ENCODE results near the gene SCRN2. TPM values are rescaled to one million over a fixed set of nuclear protein-coding genes. Genes with fewer than 3 reads are reported as not detected.

Gene SCRN2
- total RNA-seq, 1 experiment from 2014 or later: 39.5 TPM

DNA sequence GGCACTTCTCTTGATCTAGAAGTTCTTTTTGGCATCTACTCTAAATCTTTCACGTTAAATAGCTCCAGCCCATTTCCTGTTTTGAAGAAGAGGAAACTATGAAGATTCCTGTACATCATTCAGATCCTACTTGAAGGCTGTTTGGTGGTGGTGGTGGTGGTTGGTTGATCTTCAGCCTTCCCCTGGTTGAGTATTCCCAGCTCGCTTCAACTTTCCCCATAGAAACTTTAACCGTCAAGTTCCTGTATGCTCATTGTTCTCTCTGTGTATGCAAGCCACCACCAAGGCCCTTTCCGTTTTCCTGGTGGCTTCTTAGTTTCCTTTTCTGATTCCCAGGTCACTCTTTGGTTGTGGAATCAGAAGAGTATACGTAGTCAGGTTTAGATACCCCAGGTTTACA is 6.3 kb downstream of the SCRN2 start:
- no peak overlapping the region for H3K27ac ChIP-seq
- DNase-seq (ENCODE audit: low read depth in 1 of 2, low spot score in 2 of 2): no peak
- H3K27me3 ChIP-seq (replicated peaks): no peaks in the 10 kb centered on the region
- H3K4me1 ChIP-seq (replicated peaks): peaks cover 16% of the 10 kb centered on the region
- no peaks in the 10 kb centered on the region for H3K9me3 ChIP-seq (replicated peaks)
- peaks cover 25% of the 10 kb centered on the region for H3K36me3 ChIP-seq
- H3K4me3 ChIP-seq: no peak overlapping the region

DNA sequence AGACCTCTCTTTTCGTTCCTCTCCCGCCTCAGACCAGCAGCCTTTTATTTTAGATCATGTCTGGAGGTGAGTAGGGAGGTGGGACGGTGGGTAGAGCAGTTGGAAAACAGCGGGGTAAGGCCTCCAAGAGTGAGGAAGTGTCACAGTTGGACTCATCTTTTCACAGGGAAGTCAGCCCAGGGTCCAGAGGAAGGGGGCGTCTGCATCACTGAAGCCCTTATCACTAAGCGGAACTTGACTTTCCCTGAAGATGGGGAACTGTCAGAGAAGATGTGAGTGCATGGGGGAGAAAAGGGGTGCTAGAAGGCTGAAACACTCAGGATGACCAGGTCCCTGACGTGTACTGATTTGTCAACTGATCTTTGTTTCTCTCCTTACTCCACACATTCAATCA is 9.1 kb downstream of the SCRN2 start:
- H3K27ac ChIP-seq: no peak overlapping the region
- no peaks in the 10 kb centered on the region for H3K27me3 ChIP-seq (replicated peaks)
- no peaks in the 10 kb centered on the region for H3K9me3 ChIP-seq (replicated peaks)
- H3K36me3 ChIP-seq: peaks cover 23% of the 10 kb centered on the region
- H3K4me3 ChIP-seq: peak overlapping the region; percentile 63
- no peak for DNase-seq (ENCODE audit: low read depth in 1 of 2, low spot score in 2 of 2)
- peaks cover 21% of the 10 kb centered on the region for H3K4me1 ChIP-seq (replicated peaks)

DNA sequence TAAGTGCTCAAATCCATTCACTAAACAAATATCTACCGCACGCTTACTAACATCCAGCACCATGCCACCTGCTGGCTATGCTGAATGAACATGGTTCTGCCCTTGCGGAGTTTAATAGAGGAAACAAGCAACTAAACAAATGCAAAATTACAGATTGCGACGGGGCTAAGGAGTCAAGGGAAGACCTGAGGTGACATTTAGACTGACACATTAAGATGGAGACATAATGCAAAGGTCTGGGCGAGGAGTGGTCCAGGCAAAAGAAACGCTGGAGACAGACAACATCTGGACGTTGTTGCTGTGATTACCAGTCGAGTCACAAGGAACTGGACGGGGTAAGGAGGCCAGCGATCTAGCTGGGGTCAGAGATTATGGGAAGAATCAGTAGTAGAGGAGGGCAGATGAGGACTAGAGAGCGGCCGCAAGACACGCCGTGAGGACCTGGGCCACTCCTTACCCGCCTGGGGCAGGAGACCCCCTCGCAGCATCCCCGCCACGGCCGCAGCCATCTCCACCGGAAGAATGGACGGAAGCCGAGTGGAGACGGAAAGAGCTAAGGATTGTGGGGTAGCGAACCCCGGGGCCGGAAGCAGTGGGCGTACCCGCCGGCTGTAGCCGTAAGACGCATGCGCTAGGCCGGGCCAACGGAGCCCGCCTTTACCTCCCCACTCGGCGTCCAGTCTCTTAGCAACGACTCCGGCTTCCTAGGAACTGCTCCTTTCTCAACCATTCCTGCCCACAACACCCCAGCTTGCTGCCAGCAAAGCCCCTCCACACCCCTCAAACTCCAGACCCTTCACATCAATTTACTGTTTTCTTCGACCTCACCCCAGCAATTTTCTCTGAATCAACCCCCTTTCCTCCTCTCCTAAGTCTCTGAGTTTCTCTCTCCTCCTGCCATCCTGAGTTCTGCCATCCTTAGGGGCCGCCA is 9.8 kb downstream of the SCRN2 start, which contains the start of the genes LRRC46 and MRPL10:
Gene LRRC46, plus strand, starts transcription at position 668 of the 931 bp plus-strand sequence. CDS start 320 bp downstream, outside the sequence.
Gene MRPL10, minus strand, starts transcription at position 539 of the 931 bp plus-strand sequence. Its CDS starts 30 bp downstream, at position 509.
- no peaks in the 10 kb centered on the region for H3K27me3 ChIP-seq (replicated peaks)
- H3K9me3 ChIP-seq (replicated peaks): no peaks in the 10 kb centered on the region
- DNase-seq (ENCODE audit: low read depth in 1 of 2, low spot score in 2 of 2): peak; percentile 93 to 96
- H3K4me1 ChIP-seq (replicated peaks): peaks cover 21% of the 10 kb centered on the region
- H3K4me3 ChIP-seq: peak within 1 kb of the TSS; percentile 63
- peak within 1 kb of the TSS; percentile 74 for H3K27ac ChIP-seq
- peaks cover 27% of the 10 kb centered on the region for H3K36me3 ChIP-seq

DNA sequence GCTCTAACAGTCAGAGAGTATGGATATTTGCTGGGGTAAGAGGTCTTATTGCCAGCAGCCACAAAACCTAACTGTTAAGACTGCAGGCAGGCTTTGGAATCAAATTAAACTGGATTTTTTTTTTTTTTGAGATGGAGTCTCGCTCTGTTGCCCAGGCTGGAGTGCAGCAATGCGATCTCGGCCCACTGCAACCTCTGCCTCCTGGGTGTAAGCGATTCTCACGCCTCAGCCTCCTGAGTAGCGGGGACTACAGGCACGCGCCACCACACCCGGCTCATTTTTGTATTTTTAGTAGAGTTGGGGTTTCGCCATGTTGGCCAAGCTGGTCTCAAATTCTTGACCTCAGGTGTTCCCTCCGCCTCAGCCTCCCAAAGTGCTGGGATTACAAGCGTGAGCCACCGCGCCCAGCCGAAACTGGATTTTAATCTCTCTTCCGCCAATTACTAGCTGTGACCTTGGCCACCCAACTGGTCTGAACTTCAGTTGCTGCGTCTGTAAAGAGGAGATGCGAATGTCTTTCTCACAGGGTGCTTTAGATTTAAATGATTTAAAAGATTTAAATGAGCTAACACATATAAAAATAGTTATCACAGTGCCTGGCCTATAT is 10.6 kb downstream of the SCRN2 start:
- H3K4me1 ChIP-seq (replicated peaks): peaks cover 21% of the 10 kb centered on the region
- no peaks in the 10 kb centered on the region for H3K27me3 ChIP-seq (replicated peaks)
- no peaks in the 10 kb centered on the region for H3K9me3 ChIP-seq (replicated peaks)
- peak overlapping the region; percentile 74 for H3K27ac ChIP-seq
- DNase-seq (ENCODE audit: low read depth in 1 of 2, low spot score in 2 of 2): no peak
- peaks cover 29% of the 10 kb centered on the region for H3K36me3 ChIP-seq
- peak overlapping the region; percentile 63 for H3K4me3 ChIP-seq

DNA sequence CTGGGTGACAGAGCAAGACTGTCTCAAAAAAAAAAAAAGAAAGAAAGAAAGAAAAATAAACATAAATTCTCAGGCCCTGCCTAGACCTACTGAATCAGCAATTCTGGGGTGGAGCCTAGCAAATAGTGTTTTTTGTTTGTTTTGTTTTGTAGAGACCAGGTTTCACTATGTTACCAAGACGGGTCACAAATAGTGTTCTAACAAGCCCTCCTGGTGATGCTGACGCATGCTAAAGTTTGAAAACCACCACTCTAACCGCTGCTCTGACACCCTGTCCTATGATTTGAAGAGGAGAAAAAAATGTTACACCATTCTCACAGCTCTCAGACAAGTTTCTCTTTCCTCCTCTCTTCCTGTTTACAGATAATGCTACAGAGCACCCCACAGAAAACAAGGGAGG is 11.2 kb downstream of the SCRN2 start:
- Histone ChIP-seq H3K4me1 (replicated peaks) (peaks cover 21% of the 10 kb centered on the region), H3K27ac (peak overlapping the region; percentile 74), H3K4me3 (no peak overlapping the region), H3K36me3 (peaks cover 34% of the 10 kb centered on the region), H3K9me3 (replicated peaks) (no peaks in the 10 kb centered on the region), H3K27me3 (replicated peaks) (no peaks in the 10 kb centered on the region)
- DNase-seq (ENCODE audit: low read depth in 1 of 2, low spot score in 2 of 2): peak; percentile 71 to 84

DNA sequence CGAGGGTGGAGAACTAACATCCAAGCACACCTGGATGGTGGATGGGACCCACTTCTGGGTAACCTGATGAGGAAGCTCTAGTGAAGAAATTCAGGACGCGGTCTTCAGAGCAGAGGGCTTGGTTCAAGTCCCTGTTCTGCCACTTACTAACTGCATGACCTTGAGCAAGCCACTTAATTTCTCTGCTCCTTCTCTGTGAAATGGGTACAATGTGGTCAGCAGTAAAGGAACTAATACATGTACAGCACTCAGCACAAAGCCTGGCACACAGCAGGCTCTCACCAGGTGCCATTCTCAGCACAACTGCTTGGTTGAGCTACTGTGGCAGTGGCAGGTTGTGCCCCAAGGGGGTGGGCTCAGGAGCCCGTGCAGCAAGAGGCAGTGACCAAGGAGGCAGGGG is 17.6 kb downstream of the SCRN2 start:
- H3K4me1 ChIP-seq (replicated peaks): peaks cover 19% of the 10 kb centered on the region
- peaks cover 53% of the 10 kb centered on the region for H3K36me3 ChIP-seq
- DNase-seq (ENCODE audit: low read depth in 1 of 2, low spot score in 2 of 2): no peak
- H3K4me3 ChIP-seq: no peak overlapping the region
- H3K27me3 ChIP-seq (replicated peaks): no peaks in the 10 kb centered on the region
- H3K9me3 ChIP-seq (replicated peaks): no peaks in the 10 kb centered on the region
- H3K27ac ChIP-seq: no peak overlapping the region

DNA sequence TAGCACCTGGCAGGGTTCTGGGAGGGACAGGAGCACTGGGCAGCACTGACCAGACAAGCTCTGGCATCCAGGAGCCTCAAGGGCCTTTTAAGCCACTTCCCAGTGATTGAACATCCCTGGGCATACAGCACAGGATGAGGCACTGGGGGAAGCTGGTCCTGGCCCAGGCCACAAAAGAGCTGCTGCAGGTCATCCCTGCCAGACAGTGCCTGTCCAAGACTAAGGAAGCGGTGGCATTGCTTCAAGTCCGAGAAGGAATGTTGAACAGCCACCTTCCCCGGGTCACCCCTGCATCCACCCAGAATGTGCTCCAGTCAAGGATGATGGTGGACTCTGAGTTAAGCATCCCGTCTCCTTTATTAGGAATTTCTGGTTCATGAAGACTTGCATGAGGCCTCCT is 18.3 kb downstream of the SCRN2 start:
- Histone ChIP-seq H3K27ac (no peak overlapping the region), H3K36me3 (peaks cover 53% of the 10 kb centered on the region)
- DNase-seq (ENCODE audit: low read depth in 1 of 2, low spot score in 2 of 2): no peak

DNA sequence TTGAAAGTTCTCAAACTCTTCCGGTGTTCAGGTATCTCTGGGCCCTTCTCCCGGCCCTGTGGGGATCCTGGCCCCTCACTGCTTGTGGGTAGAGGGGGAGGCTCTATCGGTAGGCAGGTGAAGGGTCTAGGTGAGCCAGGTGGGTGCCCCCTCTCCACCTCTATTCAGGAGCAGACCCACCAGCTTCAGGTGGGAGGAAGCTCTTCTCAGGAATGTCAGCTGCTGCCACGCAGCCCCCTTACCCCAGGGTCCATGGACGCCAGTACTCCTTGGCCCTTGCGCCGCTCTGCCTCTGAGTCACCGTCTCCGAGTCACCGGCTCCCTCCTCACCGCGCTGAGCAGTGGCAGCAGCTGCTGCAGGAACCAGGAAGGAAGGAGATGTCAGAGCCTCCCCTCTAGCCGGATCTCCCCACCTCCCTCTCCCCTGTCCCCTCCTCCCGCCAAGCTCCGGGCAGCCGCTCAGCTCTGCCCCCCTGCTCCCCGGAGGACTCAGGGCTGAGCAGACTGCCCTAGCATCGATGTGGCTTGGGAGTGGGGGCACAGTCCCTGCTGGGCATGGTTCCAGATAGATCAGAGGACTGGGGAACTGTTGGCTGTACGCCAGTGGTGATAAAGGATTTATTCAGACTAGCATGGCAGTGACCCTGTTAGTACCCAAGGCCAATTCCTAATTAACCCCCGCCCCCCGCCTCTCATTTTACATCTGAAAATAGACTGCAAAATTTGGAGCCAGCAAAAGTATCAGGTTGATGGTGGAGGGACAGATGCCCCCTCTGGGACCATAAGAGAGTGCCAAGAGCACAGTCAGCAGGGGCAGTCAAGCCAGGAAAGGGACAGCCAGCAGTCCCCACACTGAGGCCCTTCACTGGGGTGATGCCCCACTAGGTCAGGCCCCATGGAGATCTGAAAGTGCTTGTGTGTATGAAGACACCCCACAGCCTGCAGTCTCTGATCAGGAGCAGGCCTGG is 19.4 kb downstream of the SCRN2 start, which contains the start of gene OSBPL7:
Gene OSBPL7, minus strand, starts transcription at position 371 of the 968 bp plus-strand sequence. CDS start 1,516 bp downstream, outside the sequence.
- DNase-seq (ENCODE audit: low read depth in 1 of 2, low spot score in 2 of 2): peak; percentile 78 to 94
- Histone ChIP-seq H3K4me3 (peak within 1 kb of the TSS; percentile 45), H3K4me1 (replicated peaks) (peaks cover 19% of the 10 kb centered on the region), H3K36me3 (peaks cover 55% of the 10 kb centered on the region), H3K27ac (0 out of 2 replicates have a peak within 1 kb of the TSS, but pooled peaks have one; percentile 7), H3K27me3 (replicated peaks) (no peaks in the 10 kb centered on the region), H3K9me3 (replicated peaks) (no peaks in the 10 kb centered on the region)

More for the DNA sequence above, 18.3 kb downstream of the SCRN2 start:
- no peak overlapping the region for H3K4me3 ChIP-seq
- no peaks in the 10 kb centered on the region for H3K27me3 ChIP-seq (replicated peaks)
- H3K4me1 ChIP-seq (replicated peaks): peaks cover 19% of the 10 kb centered on the region
- H3K9me3 ChIP-seq (replicated peaks): no peaks in the 10 kb centered on the region

DNA sequence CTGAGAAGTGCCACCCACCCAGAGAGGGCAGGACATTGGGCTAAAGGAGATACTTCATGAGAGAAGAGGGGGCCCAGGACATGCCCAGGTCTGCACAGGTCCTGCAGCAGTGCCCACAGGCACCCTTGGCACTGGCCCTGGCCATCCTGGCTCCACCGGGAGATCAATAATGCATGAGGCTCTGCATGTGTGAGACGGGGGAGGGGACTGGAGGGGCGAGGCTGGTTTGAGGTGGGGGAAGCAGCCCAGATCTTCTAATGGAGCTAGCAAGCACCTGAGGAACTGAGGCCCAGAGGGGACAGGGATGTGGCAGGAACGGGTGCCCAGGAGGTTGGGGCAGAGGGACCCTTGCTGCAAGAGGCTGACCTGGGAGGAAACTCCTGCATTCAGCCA is 20.0 kb downstream of the SCRN2 start:
- Histone ChIP-seq H3K27ac (0 out of 2 replicates have a peak overlapping the region, but pooled peaks have one; percentile 7), H3K4me1 (replicated peaks) (peaks cover 19% of the 10 kb centered on the region), H3K9me3 (replicated peaks) (no peaks in the 10 kb centered on the region), H3K36me3 (peaks cover 55% of the 10 kb centered on the region), H3K4me3 (peak overlapping the region; percentile 45), H3K27me3 (replicated peaks) (no peaks in the 10 kb centered on the region)
- no peak for DNase-seq (ENCODE audit: low read depth in 1 of 2, low spot score in 2 of 2)

DNA sequence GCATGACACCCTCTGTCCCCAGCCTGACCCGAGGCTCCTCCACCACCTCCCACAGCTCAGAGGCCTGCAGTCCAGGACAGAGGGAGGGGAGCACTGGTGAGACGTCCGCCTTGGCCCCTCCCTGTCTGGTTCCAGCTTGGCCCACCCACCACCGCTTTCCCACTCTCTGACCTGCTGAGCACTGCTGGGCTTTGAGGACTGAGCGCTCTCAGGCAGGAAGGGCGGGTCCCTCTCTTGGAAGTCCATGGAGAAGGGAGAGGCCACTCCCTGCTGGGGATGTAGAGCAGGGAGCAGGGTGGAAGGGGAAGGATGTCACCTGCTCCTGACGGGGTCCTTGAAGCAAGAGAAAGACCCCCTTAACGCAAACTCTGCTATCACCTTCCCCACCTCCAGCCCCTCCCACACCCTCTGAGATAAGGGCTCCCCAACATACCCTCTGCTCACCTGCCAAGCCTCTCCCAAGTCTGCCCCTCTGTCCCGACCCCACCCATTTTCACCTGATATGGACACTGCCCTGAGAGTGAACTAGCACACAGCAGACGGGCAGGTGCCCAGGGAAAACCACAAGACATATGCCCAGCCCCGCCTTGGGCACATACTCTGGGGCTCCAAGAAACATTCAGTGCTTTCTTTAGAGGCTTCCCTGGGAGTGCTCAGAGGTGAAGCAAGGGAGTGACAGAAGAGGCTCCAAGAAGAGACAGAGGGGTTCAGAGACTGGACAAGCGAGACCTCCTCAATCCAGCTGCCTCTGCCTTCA is 20.9 kb downstream of the SCRN2 start:
- H3K27ac ChIP-seq: no peak overlapping the region
- DNase-seq (ENCODE audit: low read depth in 1 of 2, low spot score in 2 of 2): no peak
- no peak overlapping the region for H3K4me3 ChIP-seq
- H3K36me3 ChIP-seq: peaks cover 58% of the 10 kb centered on the region
- H3K9me3 ChIP-seq (replicated peaks): no peaks in the 10 kb centered on the region
- peaks cover 19% of the 10 kb centered on the region for H3K4me1 ChIP-seq (replicated peaks)
- H3K27me3 ChIP-seq (replicated peaks): no peaks in the 10 kb centered on the region

DNA sequence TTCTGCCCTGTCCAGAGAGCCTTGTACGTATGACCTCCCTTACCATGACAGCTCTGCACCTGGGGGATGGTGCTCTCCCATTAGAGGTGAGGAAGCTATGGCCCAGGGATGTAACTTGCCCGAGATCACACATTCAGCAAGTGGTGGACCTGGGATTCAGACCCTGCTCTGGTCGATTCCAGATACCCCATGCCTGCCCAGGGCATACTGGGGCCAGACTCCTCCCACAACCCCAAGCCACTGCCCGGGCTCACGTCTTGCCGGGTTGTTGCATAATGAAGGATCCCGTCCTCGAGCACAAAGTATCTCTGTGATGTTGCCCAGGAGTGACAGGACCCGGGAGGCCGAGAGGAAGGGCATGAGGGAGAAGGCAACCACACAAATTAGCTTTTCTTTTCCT is 21.6 kb downstream of the SCRN2 start:
- H3K36me3 ChIP-seq: peaks cover 61% of the 10 kb centered on the region
- H3K27me3 ChIP-seq (replicated peaks): no peaks in the 10 kb centered on the region
- no peak for DNase-seq (ENCODE audit: low read depth in 1 of 2, low spot score in 2 of 2)

DNA sequence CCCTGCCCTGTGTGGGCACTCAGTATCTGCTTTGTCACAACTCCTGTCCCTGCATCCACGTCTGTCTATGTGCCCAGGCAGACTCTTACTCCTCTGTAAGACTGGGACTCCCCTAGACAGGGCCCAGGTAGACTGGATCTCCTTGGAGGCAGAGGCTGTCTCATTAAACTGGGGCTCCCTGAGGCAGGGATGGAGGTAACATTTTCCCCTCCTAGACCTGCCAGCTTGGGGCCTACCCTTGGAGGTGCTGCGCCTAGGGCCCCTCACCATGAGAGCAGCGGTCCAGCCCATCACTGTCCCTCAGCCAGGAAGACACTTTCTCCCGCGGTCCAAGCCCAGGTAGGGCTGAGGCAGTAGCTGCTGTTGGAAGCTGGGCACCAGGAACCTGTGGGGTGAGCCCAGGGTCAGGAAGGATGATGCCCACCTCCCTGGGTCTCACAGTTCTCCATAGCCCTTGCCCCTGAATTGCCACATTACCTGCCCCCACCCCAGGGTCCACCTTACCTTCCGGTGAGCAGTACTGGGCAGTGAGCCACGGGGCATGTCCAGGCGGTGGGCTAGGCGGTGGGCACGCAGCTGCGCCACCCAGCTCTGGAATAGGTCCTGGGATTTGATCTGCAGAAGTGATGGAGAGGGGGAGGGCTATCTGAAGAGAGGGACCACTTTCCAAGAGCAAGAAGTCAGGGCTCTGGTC is 22.9 kb downstream of the SCRN2 start:
- peaks cover 58% of the 10 kb centered on the region for H3K36me3 ChIP-seq
- no peaks in the 10 kb centered on the region for H3K27me3 ChIP-seq (replicated peaks)

More for the DNA sequence above, 21.6 kb downstream of the SCRN2 start:
- H3K4me1 ChIP-seq (replicated peaks): peaks cover 19% of the 10 kb centered on the region
- H3K9me3 ChIP-seq (replicated peaks): no peaks in the 10 kb centered on the region
- no peak overlapping the region for H3K27ac ChIP-seq
- H3K4me3 ChIP-seq: no peak overlapping the region

More for the DNA sequence above, 22.9 kb downstream of the SCRN2 start:
- peaks cover 19% of the 10 kb centered on the region for H3K4me1 ChIP-seq (replicated peaks)
- peak in 1 of 2 experiments; percentile 43 for DNase-seq (ENCODE audit: low read depth in 1 of 2, low spot score in 2 of 2)
- H3K27ac ChIP-seq: no peak overlapping the region
- no peaks in the 10 kb centered on the region for H3K9me3 ChIP-seq (replicated peaks)
- no peak overlapping the region for H3K4me3 ChIP-seq

Measured in SJSA1 (cell line).